ENCODE results near the gene ATP8B1. TPM values are rescaled to one million over a fixed set of nuclear protein-coding genes. Genes with fewer than 3 reads are reported as not detected.

The ATP8B1 gene
- total RNA-seq, 2 experiments from 2014 or later: not detected

GRCh38 chr18:57621246-57621604 lies 181.9 kb downstream of the ATP8B1 start:
- Histone ChIP-seq H3K4me3 (ENCODE audit: low read length) (peak overlapping the region; percentile 91), H3K36me3 (ENCODE audit: insufficient read depth, low read length) (peaks cover 19% of the 10 kb centered on the region), H3K9me3 (ENCODE audit: control insufficient read depth in 1 of 2, insufficient read depth in 1 of 2, low read length in 2 of 2) (no peaks in the 10 kb centered on the region), H3K4me1 (ENCODE audit: insufficient read depth, low read length) (peaks cover 33% of the 10 kb centered on the region), H3K27me3 (ENCODE audit: control insufficient read depth in 1 of 2, insufficient read depth in 2 of 2, low read length in 2 of 2) (no peaks in the 10 kb centered on the region), H3K27ac (ENCODE audit: low read depth in 1 of 2, low read length in 2 of 2) (peak overlapping the region; percentile 70 to 91)
- TF ChIP-seq, protein P1, sequence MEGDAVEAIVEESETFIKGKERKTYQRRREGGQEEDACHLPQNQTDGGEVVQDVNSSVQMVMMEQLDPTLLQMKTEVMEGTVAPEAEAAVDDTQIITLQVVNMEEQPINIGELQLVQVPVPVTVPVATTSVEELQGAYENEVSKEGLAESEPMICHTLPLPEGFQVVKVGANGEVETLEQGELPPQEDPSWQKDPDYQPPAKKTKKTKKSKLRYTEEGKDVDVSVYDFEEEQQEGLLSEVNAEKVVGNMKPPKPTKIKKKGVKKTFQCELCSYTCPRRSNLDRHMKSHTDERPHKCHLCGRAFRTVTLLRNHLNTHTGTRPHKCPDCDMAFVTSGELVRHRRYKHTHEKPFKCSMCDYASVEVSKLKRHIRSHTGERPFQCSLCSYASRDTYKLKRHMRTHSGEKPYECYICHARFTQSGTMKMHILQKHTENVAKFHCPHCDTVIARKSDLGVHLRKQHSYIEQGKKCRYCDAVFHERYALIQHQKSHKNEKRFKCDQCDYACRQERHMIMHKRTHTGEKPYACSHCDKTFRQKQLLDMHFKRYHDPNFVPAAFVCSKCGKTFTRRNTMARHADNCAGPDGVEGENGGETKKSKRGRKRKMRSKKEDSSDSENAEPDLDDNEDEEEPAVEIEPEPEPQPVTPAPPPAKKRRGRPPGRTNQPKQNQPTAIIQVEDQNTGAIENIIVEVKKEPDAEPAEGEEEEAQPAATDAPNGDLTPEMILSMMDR (IDR thresholded peaks at IDR 0.05): no peak
- H3K4me3 Mint-ChIP-seq: peak overlapping the region; percentile 95
- intact Hi-C loops (cut with DNase I, micrococcal nuclease): loop anchor here (1.0 to 10.0 kb wide), 7 partner anchors 9 to 1734 kb away; partner anchors contain the start of genes FECH (in 2 of the 2), LMAN1 (in 1 of the 2), NEDD4L (in 1 of the 2) and TXNL1 (in 1 of the 2)
- POLR2A ChIA-PET: interaction anchor here (0.7 to 3.4 kb wide), 7 partner anchors 9 to 971 kb away, joined by 3 to 58 read pairs (median 5); partner anchors contain the start of genes FECH and WDR7
- ATAC-seq (ENCODE audit: poor library complexity) (peak; percentile 11), DNase-seq (peak in 2 of 14 experiments; percentile 11 to 13)
- H3K9me3 Mint-ChIP-seq: no peaks in the 10 kb centered on the region
- peaks cover 33% of the 10 kb centered on the region for H3K4me1 Mint-ChIP-seq (ENCODE audit: low read depth)
- peak overlapping the region; percentile 98 for H3K27ac Mint-ChIP-seq
- CTCF ChIA-PET: interaction anchor here (0.9 kb wide), 1 partner anchor 9 kb away, joined by 5 read pairs; no protein-coding TSS in a partner anchor
- no peaks in the 10 kb centered on the region for H3K27me3 Mint-ChIP-seq
- H3K36me3 Mint-ChIP-seq (ENCODE audit: low read depth): peaks cover 48% of the 10 kb centered on the region

GRCh38 chr18:57619876-57620275 lies 183.2 kb downstream of the ATP8B1 start:
- POLR2A ChIA-PET: interaction anchor here (0.5 to 3.4 kb wide), 2 partner anchors 10 to 851 kb away, joined by 3 to 58 read pairs; no protein-coding TSS in a partner anchor
- Mint-ChIP-seq H3K36me3 (ENCODE audit: low read depth) (peaks cover 57% of the 10 kb centered on the region), H3K27me3 (no peaks in the 10 kb centered on the region), H3K27ac (peak overlapping the region; percentile 98), H3K4me3 (peak overlapping the region; percentile 88), H3K9me3 (no peaks in the 10 kb centered on the region), H3K4me1 (ENCODE audit: low read depth) (peaks cover 38% of the 10 kb centered on the region)
- CTCF ChIA-PET: interaction anchor here (1.5 kb wide), 1 partner anchor 11 kb away, joined by 4 read pairs; no protein-coding TSS in a partner anchor
- H3K4me1 ChIP-seq (ENCODE audit: insufficient read depth, low read length): peaks cover 33% of the 10 kb centered on the region
- TF ChIP-seq, protein P1 (IDR thresholded peaks at IDR 0.05): no peak
- no peak overlapping the region for H3K27ac ChIP-seq (ENCODE audit: low read depth in 1 of 2, low read length in 2 of 2)
- no peaks in the 10 kb centered on the region for H3K9me3 ChIP-seq (ENCODE audit: control insufficient read depth in 1 of 2, insufficient read depth in 1 of 2, low read length in 2 of 2)
- DNase-seq: no peak
- ATAC-seq (ENCODE audit: poor library complexity): no peak
- intact Hi-C loops (cut with DNase I, micrococcal nuclease): loop anchor here in 1 of 2 experiments (5.0 to 10.0 kb wide), 6 partner anchors 33 to 1735 kb away; partner anchors contain the start of genes FECH, LMAN1, NEDD4L and TXNL1
- H3K36me3 ChIP-seq (ENCODE audit: insufficient read depth, low read length): peaks cover 28% of the 10 kb centered on the region
- H3K27me3 ChIP-seq (ENCODE audit: control insufficient read depth in 1 of 2, insufficient read depth in 2 of 2, low read length in 2 of 2): no peaks in the 10 kb centered on the region
- no peak overlapping the region for H3K4me3 ChIP-seq (ENCODE audit: low read length)

DNA sequence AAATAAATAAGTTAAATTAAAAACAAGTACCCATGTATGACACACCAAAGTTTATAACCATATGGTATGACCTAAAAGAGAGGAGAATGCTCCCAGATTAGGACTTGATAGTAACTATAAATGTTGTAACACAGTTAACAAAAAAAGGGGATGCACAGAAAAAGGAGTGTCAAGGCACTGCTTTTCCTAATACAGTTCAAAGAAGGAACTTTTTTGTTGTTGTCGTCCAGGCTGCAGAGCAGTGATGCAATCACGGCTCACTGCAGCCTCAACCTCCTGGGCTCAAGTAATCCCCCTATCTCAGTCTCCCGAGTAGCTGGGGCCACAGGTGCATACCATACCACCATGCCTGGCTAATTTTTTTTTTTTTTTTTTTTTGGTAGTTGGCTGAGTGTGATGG lies 184.2 kb downstream of the ATP8B1 start:
- peaks cover 38% of the 10 kb centered on the region for H3K36me3 ChIP-seq (ENCODE audit: insufficient read depth, low read length)
- TF ChIP-seq, protein P1 (IDR thresholded peaks at IDR 0.05): no peak
- no peaks in the 10 kb centered on the region for H3K9me3 Mint-ChIP-seq
- no peaks in the 10 kb centered on the region for H3K27me3 Mint-ChIP-seq
- H3K4me3 ChIP-seq (ENCODE audit: low read length): no peak overlapping the region
- peaks cover 38% of the 10 kb centered on the region for H3K4me1 Mint-ChIP-seq (ENCODE audit: low read depth)
- peaks cover 33% of the 10 kb centered on the region for H3K4me1 ChIP-seq (ENCODE audit: insufficient read depth, low read length)
- ATAC-seq (ENCODE audit: poor library complexity) (no peak), DNase-seq (peak in 1 of 14 experiments; percentile 15)
- peak overlapping the region; percentile 51 for H3K27ac Mint-ChIP-seq
- peaks cover 65% of the 10 kb centered on the region for H3K36me3 Mint-ChIP-seq (ENCODE audit: low read depth)
- H3K4me3 Mint-ChIP-seq: no peak overlapping the region
- H3K27ac ChIP-seq (ENCODE audit: low read depth in 1 of 2, low read length in 2 of 2): no peak overlapping the region
- H3K9me3 ChIP-seq (ENCODE audit: control insufficient read depth in 1 of 2, insufficient read depth in 1 of 2, low read length in 2 of 2): no peaks in the 10 kb centered on the region
- H3K27me3 ChIP-seq (ENCODE audit: control insufficient read depth in 1 of 2, insufficient read depth in 2 of 2, low read length in 2 of 2): no peaks in the 10 kb centered on the region
- POLR2A ChIA-PET: no interaction called here
- intact Hi-C loops (cut with DNase I, micrococcal nuclease): loop anchor here in 1 of 2 experiments (5.0 kb wide), 1 partner anchor 972 kb away; no protein-coding TSS in a partner anchor
- CTCF ChIA-PET: interaction anchor here (1.5 kb wide), 1 partner anchor 12 kb away, joined by 4 read pairs; no protein-coding TSS in a partner anchor
